HuH-7 (cell line): Measurements from ENCODE around the gene PRKAG2.
A peak's percentile ranks its signal among the peaks of the same experiment; 100 is the strongest.
"Not testable (repeated sequence)": the region's sequence is repeated elsewhere in the genome, so short reads cannot be mapped to it uniquely, and the experiment has no call there.

Source experiments
- DNase-seq: peaks from one replicate; pipeline ENCODE4 v3.0.0; 2011; ENCODE audit warnings: low spot score

PRKAG2 gene

DNA sequence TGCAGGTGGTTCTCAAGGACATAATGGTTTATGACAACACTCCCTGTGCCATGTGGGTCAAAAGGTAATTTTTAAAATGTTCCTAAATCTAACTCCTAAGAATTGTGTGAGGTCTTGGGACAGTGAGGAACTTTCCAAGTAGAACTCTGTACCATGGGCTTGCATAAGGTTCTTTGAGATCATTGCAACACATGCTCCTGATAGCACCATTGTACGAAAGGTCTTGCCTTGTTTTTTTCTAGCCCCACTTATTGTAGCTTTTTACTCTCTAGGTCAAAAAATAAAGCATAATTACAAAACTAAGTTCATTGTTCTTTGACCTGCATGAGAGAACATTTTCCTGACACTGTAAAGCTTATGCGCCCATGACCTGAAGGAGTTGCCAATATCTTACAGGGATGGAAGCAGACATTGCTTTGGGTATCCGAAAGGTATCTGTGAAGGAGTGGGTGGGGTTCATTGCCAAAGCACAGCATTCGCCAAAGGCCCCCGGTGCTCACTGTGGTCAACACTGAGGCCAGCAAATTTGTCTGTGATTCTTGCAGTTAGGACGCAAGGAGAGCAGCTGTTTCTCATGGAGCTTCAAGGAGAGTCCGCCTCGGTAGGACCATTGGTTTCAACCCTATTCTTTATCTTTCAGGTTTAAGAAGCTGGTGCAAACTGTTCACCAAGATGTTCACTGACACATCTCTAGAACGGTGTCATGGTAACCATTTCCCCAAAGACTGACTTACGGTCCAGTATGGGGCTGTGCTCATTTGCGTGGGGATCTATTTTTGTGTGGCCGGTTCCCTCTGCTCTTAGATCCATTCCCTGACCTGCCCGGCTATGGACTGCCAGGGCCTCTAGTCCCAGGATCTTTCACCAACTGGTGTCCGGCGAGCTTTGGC lies 7.6 kb upstream of the PRKAG2 start:
- DNase-seq = no peak

DNA sequence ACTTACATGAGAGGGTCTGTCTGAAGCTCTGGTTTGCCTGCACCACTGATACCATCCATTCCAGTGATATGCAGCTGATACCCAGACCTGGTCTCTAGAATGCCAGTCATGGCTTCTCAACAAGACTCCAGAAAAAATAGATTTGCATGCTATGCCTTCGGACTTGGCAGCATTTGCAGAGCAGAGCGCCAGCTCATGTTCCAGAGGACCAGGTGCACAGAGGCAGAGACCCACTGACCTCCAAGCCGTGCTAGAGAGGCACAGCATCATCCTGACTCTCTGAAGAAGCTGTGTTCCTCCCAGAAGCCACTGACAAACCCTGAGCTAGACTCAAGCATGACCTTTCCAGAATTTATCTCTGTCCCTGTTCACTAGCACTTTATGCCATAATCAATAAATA lies 6.9 kb upstream of the PRKAG2 start:
- DNase-seq = no peak

DNA sequence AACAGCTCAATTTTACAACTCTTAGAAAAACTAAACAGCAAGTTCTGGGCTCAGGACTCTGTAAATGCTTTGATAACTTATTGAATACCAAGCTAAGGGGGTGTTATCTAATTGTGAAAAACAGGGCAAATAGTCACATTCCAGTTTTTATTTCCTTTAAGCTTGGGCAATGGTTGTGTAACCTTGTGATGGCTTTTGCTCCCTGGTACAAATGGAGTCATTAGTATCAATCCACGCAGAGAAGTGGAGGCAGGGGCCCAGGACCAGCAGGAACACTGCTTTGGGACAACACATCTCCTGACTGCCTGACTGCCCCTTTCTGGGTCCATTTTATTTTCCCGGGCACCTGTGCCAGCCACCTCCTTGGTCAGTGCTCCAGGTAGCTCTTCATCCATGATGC lies 5.8 kb upstream of the PRKAG2 start:
- DNase-seq = no peak

DNA sequence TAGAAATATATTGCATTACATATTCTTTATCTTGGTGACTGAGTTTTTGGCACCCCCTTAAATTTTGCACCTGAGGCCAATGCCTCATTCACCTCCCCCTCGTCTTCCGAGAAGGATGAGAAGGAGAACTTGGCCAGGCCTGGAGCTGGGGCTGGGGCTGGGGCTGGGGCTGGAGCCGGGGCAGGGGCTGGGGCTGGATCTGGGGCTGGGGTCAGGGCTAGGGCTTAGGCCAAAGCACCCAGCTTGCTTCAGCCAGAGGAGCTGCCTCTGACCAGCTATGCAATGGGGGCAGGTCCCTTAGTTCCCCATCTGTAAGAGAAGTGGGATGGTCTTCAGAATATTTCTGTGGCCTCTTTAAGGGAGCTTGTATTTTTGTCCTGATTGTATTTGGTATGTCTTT lies 3.8 kb upstream of the PRKAG2 start:
- no peak for DNase-seq

DNA sequence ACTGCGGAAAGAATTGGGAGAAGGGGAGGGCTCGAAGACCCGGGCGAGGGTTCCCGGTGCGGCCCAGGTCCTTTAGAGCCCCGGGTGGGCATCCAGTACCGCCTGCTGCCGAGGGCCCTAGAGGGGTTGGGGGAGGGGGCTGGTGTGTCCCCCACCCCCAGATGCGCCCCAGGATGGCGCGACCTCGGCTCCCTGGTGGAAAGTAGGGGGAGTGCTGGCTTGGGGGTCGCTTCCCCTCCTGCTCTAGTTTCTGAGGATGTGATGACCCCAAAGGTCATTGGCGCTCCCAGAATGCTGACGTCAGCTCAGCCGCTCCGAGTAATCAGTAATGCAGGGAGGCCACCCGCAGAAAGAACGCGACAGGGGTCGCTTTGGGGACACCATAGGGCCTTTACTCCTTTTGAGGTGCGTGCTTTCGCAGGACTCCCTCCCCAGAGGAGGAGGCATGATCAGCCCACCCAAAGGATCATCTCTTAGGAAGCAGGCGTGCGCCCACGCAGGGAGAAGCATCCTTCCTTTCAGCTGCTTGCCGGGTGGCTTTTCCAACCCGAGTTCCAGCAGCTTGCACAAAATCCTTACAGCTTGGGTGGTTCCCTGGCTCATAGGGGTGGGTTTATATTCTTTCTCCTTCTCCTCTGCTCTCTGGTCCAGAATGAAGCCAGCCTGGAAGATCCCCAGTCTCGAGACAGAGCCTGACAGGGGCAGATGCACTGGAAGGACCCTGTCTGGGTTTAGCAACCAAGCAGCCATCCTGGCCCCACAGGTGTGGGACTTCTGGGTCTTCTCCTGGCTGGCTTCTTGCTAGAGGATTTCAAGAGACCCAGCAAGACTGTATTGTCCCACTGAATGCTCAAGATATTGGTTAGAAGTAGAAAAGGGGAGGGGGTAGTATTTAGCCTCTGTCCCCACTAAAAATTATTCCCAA lies 1.3 kb upstream of the PRKAG2 start:
- DNase-seq = peak; percentile 26

DNA sequence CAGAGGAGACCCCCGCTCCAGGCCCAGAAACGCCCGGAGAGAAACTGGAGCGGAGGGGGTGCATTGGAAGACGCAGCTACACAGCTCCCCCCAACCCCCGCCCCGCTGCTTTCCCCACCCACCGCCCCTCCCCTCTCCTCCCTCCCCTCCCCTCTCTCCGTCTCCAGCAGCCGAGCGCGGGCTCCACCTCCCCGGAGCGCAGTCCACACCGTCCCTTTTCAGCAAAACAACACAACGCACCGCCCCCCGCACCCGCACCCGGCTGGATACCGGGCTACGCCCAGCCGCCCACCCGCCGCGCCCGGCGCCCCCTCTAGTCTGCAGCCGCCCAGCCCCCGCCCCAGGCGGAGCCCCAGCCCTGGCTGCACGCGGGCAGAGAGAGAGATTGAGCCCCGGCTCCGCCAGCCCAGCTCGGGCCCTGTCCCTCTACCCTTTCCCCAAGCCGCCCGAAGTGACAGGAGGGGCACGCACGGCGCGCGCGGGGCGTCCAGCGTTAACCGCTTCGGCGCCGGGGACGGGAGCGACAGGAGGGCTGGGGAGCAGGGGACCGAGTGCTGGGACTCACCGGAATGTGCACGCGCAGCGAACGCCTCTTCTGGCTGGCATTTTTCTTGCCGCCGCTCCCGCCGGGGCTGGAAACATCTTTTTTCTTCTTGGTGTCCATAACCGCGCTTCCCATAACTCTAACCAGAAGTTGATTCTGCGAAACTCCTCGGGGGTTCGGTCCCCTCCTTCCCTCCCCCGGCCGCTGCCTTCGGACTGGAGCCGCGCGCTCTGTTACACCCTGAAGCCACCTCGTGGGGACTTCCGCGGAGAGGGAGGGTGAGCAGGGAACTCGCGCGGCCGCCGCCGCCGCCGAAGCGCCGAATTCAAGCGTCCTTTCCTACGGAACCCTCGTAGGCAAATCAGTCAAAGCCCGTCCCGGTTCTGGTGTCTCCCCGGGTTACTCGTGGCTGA lies 695 bp downstream of the PRKAG2 start:
- peak; percentile 93 for DNase-seq

DNA sequence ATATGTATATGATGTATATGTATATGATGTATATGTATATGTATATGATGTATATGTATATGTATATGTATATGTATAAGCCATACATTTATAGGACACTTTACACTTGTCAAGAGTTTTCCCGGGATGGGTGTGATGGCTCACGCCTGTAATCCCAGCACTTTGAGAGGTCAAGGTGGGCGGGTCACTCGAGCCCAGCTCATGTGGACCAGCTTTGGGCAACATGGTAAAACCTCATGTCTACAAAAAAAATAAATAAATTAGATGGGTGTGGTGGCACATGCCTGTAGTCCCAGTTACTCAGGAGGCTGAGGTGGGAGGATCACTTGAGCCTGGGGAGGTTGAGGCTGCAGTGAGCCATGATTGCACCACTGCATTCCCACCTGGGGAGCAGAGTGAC lies 2.4 kb downstream of the PRKAG2 start:
- DNase-seq = not testable (repeated sequence)

DNA sequence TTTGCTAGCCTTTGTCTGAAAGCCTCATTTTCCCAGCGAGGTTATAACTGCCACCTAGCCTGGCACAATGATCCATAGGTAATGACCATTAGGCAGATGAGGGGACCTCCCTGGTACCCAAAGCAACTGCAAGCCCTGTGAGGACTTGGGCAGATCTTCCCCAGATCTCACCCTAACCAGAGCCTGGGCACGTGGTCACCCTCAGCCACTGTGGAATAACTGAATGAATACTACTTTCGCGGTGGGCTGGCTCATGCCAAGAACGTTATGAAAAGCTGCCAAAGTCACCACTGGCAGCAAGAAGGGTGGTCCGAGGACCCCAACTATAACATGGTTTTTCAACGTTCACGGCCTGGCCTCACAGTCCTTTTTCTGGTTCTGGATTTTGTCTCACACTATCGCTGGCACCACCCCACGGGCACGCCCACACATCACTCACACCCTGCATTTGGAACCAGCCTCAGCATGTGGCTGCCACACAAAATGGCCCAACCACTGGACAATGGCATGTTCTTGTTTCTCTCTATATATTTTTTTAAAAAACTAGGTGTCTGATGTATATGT lies 3.4 kb downstream of the PRKAG2 start:
- DNase-seq = no peak

DNA sequence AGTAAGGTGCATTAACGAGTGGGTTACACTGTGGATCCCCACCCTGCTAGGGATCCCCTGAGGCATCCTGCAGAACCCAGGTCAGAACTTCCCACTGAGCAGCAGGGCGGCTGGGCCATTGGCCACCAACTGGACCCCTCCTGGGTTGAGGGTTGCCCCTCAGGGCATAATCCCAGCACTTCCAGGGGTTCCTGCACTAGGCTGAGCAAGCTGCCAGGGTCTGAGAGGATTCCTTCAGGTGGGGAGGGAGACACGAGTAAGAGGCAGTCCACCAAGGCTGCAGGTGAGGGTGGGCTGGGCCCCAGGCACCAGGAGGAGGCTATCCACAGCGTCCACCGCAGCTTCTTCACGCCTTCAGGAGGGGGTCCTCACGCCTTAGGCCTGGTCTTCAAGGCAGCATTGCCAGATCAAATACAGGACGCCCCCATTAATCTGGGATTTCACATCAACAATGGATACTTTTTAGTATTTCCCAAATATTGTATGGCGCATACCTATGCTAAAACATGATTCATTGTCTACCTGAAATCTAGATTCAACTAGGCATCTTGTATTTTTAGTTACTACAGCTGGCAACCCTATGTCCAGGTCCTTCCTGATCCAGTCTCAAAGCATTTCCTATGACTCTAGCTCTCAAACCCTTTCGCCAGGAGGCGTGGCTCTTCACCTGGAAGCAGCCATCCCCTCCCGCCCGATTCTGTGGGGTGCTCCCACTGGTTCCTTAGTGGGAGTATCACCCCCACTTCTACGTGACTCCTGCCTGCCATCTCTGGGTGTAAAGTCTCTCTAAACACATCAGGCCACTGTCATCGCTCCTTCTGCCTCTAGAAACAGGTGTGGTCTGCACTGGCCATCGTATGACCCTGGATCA lies 4.1 kb downstream of the PRKAG2 start:
- DNase-seq = no peak

DNA sequence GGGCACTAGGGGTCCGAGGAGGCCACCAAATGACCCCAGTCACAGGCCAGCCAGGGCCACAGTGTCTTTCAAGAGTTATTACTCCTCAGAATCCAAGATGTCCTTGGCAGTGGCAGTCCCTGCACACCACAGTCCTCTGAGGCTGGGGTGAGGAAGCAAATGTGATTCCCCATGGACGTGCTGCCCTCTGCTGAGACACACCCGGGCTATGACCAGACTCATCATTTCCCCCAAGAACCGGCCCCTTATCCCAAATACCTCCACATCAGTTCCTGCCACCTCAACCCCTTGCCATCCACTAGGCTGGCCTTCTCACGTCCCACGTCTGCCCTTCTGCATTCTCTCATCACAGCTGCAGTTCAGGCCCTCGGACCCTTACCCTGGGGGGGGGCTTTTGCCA lies 5.0 kb downstream of the PRKAG2 start:
- DNase-seq = no peak

DNA sequence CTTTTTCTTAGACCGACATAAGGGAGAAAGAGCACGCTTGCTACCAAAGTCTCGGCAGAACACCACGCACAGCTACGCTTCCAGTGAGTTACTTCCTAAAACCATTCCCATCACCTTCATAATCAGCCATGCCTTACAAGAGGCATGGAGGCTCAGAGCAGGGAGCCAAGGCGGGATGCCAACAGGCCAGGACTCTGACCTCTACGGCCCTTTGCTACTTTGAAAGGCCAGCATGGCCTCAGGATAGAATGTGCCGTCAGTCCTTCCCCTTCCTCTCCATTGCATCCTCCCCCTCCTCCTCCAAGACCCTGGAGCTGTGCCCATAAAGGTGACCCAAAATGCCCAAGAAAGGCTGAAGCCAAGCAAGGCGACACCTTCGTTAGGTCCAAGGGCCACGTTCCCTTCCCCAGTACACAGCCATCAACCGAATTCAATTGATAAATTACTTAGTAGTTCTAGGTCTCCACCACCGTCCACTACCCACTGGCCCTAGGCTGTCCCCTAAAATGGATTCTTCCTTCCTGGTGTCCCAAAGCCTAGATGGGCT lies 5.7 kb downstream of the PRKAG2 start:
- no peak for DNase-seq

DNA sequence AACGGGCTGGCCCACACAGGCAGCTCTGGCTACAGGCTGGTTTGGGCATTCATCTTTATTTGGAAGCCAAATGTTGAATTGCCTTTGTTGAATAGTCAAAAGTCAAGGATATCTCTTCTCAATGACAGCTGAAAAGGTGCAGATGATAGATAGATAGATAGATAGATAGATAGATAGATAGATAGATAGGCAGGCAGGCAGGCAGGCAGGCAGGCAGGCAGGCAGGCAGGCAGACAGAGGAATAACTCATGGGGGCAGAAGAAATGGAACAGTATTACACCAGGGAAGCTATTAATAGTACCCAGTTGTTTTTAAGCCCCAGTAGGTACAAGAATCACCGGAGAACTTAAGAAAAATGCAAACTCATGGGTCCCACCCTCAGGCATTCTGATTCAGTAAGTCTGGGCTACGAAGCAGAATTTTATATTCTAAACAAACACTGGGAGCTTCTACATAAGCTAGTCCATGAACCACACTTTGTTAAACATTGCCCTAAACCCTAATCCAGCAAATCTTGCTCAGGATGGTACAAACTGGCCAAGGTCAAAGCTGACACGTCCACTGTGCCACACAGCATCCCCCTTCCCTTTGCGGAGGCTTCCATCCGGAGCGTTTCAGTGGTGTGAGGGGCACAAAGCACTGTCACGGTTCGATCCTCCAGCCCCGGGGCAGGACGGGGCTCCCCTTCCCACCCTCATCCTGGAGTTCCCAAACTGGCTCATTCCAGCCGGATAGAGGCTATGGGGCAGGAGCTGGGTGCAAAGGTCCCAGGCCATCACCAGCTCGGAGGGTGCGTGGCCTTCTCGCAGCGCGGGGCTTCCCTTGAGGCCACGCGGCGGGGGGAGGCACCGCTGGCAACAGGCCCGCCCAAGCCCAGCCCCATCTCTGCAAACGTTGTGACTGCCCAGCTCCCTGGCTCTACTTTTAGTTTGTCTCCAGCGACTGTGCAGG lies 6.7 kb downstream of the PRKAG2 start:
- no peak for DNase-seq

DNA sequence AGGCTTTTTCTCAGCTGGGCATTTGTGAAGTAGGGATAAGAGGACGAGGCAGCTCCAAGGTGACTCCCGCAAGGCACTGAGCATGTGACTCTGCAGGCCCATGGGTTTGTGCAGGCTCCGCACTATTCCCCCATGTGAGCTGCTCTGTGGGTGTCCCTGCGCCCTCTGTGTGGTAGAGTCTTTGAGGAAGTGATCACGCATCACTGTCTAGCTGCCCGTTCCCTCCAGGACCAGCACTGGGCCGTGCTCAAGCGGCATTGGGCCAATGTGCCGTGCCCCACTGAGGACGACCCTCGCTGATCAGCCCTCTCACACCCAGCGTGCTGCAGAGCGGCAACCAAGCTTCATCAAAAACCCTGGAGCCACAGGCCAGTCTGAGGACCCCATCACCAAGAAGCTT lies 7.5 kb downstream of the PRKAG2 start:
- DNase-seq = no peak

DNA sequence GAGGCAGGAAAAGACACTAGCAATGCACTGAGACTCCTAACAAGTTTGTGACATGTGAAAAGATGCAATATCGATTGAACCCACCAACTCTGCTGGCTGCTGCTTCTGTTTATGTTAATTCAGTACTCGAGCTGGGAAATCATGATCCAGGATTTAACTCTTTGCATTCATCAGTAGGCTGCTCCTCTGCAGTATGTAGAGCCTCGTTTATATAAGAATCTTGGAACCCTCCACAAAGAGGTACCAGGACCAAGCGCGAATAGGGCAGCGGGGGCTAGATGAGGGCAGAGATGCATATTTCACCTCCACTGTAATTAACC lies 7.8 kb downstream of the PRKAG2 start:
- no peak for DNase-seq

DNA sequence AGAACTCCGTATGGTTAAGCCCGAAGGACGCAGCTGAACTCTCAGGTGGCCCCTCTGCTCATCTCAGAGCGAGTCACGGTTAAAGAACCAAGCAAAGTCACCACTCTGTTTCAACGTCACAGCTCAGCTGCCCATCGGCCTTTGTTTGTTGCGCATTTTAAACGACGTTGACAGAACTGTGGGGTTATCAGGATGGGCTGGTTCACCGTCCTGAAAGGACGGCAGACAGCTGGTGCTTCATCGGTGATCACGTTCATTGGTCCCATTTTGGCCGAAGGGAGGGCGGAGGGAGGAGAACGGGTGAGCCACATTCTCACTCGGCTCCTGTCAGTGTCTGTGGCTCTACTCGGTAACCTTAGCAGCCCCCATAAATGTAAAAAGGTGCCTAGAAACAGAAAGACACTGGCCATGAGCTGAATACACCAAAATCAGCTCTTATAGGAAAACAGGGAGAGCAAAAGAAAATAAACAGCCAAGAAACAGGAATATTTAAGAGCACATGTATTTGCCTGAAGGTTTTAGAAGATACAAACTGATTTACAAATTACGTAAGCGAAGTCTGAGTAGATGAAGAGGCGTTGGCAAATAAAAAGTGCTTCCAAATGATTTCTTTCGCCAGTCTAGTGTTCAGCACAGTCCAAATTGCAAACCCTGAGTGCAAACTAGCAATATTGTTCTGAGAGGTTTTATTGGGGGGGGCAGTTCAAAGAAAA lies 8.4 kb downstream of the PRKAG2 start:
- DNase-seq = no peak

DNA sequence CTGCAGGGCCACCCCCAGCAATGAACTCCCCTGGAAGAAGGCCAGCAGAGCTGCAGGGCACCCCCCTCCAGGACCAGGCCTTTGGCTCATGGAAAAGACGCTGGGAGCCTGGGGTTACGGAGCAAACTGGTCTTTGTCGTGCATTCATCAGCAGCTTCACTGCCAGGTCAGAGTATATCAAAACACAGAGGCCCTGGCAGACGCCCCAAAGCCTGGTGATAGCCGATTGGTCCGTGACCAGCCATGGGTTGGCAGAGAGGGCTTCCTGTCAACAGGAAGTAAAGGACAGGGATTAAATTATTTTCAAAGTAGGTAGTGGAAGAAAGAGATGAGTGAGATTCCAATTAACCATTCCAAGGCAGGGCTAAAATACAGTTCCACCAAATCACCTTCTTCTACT lies 9.0 kb downstream of the PRKAG2 start:
- DNase-seq = no peak

DNA sequence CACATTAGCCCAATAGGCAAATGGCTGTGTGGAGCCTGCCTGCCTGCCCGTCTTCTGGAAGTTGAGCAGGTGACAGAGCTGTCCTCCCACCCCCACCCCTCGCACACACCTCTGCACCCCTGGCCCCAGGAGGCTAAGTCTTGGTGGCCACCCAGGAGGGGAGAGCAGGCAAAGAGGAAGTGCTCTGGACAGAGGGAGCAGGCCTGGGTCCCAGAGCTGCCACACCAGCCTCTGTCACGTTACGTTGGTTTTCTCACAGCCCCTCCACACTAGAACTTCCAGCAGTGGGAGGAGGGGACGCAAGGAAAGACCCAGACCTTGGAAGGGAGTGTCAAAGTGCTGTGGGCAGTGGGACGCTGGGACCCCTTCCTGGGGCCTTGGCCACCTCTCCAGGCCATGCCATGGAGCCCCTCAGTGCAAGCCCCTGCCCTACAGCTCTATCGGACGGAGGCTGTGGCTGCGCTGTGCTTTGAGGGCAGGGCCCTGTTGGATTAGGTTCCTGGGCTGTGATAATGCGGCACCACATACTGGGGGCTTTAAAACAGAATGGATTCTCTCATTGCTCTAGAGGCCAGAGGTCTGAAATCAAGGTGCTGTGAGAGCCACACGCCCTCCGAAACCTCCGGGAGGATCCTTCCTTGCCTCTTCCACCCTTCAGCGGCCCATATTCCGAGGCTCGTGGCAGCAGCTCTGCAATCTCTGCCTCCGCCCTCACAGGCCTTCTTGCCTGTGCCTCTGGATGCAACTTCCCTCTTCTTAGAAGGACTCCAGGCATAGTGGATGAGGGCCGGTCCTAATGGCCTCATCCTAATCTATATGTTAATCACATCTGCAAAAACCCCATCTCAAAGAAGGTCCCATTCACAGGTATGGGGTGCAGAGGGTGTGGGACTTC lies 9.9 kb downstream of the PRKAG2 start:
- no peak for DNase-seq

DNA sequence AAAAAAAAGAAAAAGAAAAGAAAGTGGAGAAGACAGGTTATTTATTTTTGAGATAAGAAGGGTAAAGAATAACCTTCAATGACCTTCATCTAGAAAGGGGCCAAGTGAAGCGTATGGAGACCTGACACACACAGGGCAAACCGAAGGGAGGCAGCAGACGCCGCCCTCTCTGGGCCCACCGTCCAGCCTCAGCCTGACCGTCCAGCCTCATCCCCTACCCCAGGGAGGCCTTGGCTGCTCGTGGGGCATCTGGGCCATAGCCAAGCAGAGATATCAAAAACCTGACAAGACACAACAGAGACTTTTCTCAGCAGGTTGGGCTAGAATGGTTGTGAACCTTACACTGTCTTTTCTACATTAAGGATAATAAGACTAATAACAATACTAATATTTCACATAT lies 10.9 kb downstream of the PRKAG2 start:
- DNase-seq = no peak
